ENCODE measurements around the gene AFMID.

Gene AFMID

GRCh38 chr17:78235885-78236284 is 48.7 kb downstream of the AFMID start:
- no peak overlapping the region for H3K4me3 ChIP-seq (ENCODE audit: low read depth, low read length)
- no peak for DNase-seq (ENCODE audit: low read depth)
- TF ChIP-seq CTCF (IDR thresholded peaks at IDR 0.05; ENCODE audit: control insufficient read depth, extremely low read depth, insufficient read depth), result no peak

- no peak overlapping the region for H3K4me3 ChIP-seq (ENCODE audit: low read depth, low read length)
- no peak for TF ChIP-seq CTCF (IDR thresholded peaks at IDR 0.05; ENCODE audit: control insufficient read depth, extremely low read depth, insufficient read depth)
- DNase-seq (ENCODE audit: low read depth), result no peak
These were observed 49.4 kb downstream of the AFMID start for GRCh38 chr17:78236362-78237127.

GRCh38 chr17:78237401-78238012 is 50.3 kb downstream of the AFMID start:
- H3K4me3 ChIP-seq (ENCODE audit: low read depth, low read length), result no peak overlapping the region
- TF ChIP-seq CTCF (IDR thresholded peaks at IDR 0.05; ENCODE audit: control insufficient read depth, extremely low read depth, insufficient read depth), result no peak
- no peak for DNase-seq (ENCODE audit: low read depth)

GRCh38 chr17:78238823-78239488 is 51.8 kb downstream of the AFMID start:
- no peak for TF ChIP-seq CTCF (IDR thresholded peaks at IDR 0.05; ENCODE audit: control insufficient read depth, extremely low read depth, insufficient read depth)
- DNase-seq (ENCODE audit: low read depth), result no peak
- no peak overlapping the region for H3K4me3 ChIP-seq (ENCODE audit: low read depth, low read length)

GRCh38 chr17:78239489-78239931 is 52.3 kb downstream of the AFMID start:
- TF ChIP-seq CTCF (IDR thresholded peaks at IDR 0.05; ENCODE audit: control insufficient read depth, extremely low read depth, insufficient read depth), result no peak
- H3K4me3 ChIP-seq (ENCODE audit: low read depth, low read length), result no peak overlapping the region
- DNase-seq (ENCODE audit: low read depth), result no peak

GRCh38 chr17:78240012-78240655 is 53.0 kb downstream of the AFMID start:
- H3K4me3 ChIP-seq (ENCODE audit: low read depth, low read length), result no peak overlapping the region
- TF ChIP-seq CTCF (IDR thresholded peaks at IDR 0.05; ENCODE audit: control insufficient read depth, extremely low read depth, insufficient read depth), result no peak
- no peak for DNase-seq (ENCODE audit: low read depth)

Data from LNCaP clone FGC (cell line).